Amygdala (tissue), 56 donors: Measurements from ENCODE around the gene OSBPL6.
A peak's percentile ranks its signal among the peaks of the same experiment; 100 is the strongest.

ENCODE experiments used
- DNase-seq, 56 donors: peaks; one replicate each; lab custom pipeline; 2025; lab: John Stamatoyannopoulos, UW

The OSBPL6 gene

DNA sequence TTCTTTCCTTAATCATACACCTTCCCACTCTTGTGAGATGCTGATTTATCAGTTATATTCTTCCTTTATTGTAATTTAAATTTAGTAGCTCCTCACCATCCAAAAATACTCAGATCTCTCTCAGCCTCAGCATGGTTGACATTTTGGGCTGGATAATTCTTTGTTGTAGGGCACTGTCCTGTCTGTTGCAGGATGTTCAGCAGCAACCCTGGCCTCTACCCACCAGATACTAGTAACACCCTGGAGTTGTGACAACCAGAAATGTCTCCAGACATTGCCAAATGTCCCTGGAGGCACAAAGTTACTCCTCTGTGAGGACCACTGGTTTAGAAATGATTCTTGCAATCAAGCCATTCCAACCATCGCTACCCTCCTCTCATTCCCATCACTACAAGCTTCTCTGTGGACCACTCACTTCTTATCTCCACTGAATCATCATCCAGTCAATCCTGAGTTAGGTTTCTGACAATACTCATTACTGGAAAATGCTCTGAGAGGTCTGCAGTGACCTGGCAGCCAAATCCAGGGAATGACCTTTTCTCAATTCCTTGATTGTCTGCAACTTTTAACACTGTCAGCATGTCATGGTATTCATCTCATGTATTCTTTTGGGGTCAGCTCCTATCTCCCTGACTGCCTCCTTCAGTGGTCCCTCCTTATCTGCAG is 43.3 kb downstream of the OSBPL6 start:
- no peak for DNase-seq

DNA sequence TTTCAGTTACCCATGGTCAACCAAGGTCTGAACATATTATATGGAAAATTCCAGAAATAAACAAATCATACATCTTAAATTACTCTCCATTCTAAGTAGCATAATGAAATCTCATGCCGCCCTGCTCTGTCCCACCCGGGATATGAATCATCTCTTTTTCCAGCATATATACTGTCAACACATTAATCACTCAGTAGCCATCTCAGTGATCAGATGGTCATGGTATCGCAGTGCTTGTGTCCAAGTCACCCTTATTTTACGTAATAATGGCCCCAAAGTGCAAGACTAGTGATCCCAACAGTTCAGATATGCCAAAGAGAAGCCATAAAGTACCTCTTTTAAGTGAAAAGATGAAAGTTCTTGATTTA is 43.8 kb downstream of the OSBPL6 start:
- no peak for DNase-seq

DNA sequence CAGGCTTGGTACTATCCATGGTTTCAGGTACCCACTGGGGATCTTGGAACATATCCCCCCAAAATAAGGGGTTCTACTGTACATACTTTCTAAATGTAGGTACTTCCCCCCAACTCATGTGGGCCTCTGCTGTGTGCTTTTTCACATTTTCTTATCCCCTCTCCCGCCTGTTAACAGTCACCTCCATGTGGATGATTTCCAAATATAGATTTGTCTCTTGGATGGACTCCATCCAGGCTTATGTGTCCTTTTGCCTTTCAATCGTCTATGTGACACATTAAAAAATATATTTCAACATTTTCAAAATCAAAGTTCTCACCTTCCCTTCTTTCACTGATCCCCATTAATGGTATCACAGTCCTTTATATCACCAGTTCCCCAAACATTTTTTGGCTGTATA is 44.4 kb downstream of the OSBPL6 start:
- DNase-seq = no peak

DNA sequence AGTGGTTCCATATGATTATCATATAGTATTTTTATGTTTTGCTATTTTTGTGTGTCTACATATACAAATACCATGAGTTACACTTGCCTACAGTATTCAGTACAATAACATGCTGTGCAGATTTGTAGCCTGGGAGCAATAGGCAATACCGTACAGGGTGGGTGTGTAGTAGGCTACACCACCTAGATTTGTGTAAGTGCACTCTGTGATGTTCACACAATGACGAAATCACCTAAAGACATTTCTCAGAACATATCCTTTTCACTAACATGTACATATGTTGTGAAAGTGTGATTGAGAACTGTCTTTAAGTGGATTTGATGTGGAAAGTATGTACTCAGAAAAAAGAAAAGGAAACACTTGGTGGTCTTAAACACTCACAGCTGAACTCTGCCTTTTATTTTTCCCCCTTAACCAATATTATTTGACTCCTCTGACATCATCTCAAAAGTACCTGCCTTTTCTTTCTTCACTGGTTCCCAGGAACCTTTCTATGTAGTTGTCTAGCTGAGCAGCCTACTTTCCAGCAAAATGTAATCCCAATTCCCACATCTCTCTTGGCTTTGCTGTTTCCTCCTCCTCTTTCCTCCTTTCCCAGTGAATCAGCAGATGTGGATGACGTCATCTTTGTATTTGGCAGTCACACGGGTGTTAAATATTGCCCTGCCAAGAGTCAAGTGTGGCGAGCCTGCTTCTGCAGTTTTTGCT is 47.7 kb downstream of the OSBPL6 start:
- peak in 31 of 56 donors; percentile 2 to 68 (median 30) for DNase-seq

DNA sequence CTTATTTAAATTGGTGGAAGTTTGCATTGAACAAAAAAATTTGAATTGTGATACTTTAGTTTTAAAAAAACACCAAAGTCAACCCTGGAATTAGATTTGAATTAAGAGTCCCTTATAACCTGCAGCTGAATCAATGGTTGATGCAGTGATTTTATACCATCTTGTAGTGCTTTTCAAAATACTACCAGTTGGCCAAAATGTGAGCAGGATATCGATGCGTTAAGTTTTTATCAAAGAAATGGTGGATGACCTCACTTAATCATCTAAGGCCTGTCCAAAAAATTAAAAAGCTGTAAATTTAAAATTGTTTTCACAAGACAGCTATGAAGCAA is 48.2 kb downstream of the OSBPL6 start:
- no peak for DNase-seq

DNA sequence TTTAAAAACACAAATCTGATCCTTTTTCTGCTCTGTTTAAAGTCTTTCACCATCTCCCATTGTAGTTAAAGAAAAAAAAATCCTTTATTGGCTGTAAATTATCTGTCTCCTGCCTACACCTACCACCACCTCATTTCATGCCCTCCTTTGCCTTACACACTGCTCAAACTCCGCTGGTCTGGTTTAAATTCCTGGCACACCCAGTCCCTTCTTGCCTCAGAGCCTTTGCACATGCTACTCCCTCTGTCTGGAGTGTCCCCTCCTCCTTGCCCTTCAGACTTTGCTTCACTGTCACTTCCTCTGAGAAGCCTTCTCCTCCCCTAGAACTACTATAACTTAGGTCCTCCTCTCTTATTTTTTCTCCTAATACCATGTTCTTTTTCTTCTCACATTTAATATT is 49.6 kb downstream of the OSBPL6 start:
- no peak for DNase-seq

DNA sequence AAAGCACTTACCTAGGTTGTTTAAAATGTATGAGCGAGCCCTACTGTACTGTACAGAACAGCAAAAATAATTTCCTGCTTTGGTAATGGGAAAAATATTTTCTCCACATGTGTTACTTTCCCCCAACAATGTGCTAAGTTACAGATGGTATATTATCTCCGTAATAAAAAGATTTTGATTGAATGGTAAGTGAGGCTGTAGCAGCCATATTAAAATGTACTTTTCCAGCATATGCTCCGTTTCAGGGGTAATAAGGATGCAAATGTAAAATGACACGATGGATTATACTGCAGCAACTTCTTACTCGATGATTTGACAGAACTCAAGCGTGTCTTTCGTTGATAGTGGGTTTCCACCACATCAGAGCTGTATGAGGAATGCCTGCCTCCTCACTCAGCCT is 50.5 kb downstream of the OSBPL6 start:
- DNase-seq = no peak

DNA sequence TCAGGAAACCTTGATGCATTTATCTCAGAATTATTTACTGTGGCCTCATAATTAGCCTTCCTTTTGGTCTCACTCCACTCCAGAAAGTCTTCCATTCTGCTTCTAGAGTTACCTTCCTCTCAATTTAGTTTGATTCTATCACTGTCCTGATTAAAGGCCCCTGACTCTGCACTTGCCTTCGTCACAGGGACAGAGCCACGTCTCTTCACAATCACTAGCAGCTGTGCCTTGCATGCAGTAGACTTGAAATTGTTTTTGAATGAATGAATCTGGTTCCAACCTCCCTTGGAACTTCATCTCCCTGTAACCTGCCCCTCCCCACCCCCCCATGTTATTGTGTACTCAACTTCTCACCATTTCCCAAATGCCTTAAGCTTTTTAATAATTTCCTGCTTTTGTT is 52.4 kb downstream of the OSBPL6 start:
- no peak for DNase-seq

DNA sequence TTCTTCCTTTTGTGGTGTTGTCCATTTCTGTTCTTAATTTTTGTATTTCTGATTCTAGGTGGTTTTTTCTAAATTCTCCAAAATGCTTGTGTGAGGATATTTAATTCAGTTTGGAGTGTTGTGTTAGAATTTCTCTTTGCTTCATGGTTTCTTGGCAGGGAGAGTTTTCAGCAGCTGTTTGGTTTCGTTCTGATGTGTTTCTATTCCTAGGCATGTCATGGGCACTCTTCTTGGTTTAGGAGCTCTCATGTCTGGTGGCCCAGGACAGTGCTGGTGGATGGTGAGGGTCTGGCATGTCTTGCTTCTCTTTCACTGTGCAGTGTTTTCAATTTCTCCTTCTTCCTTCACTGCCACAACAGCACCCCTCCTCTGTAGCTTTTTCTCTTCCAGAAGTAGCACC is 52.9 kb downstream of the OSBPL6 start:
- no peak for DNase-seq

DNA sequence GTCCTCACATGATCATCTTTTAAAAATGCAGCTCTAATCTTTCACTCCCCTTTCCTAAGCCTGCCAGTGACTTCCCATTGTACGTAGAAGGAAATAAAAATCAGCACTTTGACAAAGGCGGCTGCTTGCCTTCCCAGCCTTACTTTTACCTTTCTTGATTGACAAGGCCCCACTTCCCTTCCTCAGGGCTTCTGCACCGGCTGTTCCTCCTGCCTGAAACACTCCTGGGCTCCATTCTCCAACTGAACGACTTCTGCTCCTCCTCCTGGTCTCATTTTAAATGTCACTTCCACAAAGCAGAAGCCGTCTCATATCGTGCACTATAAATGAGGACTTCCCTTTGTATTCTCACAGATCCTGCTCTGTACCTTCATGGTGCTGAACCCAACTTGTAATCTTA is 56.1 kb downstream of the OSBPL6 start:
- DNase-seq = no peak

DNA sequence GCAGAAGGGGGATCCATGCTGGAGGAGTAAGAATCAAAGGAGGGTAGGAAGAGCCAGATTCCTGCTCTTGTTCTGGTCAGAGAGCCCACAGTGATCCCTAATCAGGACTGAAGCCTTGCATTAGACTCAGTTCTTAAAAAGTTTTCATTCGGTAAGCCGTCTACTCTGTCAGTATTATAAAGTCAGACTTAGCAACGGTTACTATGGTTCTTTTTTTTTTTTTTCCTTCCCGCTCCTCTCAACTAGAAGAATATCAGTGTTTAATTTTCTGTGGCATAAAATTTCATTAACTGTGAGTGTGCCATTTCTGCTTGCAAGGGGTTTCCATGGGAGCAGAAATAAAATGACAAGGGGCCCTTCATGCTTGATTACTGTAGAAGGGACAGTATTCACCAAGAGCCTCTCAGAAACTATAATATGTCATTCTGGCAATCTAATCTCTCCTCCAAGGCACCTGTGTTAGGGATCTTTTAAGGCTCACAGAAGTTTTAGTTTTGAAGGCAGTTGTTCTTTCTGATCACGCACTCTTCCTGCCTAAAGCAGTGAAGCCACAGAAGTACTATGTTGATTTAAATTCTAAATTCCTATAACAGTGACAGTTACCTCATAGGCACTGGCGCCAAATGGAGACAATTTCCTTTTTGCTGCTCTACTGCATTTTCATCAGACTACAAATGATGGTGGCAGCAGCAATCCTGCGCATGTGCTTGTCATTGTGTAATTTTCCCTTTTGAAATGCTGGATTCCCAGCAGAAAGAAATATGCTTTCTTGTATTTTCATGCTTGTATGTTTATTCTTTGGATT is 57.0 kb downstream of the OSBPL6 start:
- no peak for DNase-seq

DNA sequence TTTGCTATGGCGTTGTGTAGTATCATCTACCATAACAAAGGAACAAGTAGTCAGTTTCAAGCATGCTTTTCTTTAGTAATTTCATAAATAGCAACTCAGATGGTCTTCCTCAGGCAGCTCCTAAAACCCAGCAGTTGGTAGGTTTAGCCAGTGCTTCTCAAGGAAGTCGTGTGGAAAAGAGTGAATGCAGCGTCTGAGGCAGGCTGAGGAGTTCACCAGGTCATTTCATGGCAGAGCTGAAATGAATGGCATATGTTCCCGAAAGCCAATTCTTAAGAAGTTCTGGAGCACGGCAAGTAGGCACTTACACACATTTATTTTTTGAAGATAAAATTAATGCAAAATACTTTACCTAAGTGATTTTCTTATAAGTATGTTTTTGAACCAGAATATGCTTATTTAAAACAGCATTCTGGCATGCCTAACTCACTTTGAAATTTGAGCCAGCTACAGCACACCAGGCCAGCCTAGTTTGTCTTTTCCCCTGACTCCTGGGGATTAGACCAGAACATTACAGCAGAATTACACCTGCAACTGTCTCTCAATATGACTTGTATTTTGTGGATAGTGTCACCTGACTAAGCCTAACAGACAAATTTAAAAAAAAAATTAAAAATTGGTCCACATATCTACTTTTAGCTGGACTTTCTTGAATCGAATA is 62.2 kb downstream of the OSBPL6 start:
- DNase-seq = no peak

DNA sequence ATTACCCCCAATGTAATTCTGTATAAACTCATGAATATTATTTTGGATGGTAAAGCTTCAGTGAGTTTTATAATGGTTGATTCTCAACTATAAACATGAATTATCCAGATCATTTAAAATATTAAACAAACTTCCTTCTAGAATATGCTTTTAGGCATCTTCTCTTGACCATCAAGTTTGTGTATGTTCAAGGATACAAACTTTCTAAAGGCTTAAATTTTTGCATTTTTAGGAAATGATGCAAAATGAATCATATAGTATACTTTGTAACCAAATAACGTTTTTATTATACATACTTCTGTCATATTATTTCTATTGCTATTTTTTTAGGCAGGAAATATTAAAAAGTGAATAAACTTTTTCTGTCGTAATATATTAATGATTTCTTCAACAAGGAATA is 62.8 kb downstream of the OSBPL6 start:
- DNase-seq = no peak

DNA sequence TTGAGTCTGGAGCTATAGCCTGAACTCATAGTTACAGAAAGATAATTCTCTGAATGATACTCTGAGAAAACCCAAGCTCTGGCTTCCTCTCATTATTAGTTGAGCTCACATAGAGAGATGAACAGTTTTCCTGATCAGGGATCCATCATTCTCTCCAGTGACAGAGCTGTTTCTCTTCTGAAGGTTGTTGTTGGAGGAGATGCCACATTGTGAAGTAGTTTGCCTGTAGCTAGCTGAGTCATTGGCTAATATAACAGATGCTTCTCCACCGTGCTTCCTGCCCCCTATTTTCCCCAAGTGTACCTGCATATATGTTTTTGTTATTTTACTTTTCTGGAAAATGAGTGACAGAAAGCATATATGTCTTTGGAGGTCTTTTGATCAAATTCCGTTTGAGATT is 64.6 kb downstream of the OSBPL6 start:
- DNase-seq = no peak

DNA sequence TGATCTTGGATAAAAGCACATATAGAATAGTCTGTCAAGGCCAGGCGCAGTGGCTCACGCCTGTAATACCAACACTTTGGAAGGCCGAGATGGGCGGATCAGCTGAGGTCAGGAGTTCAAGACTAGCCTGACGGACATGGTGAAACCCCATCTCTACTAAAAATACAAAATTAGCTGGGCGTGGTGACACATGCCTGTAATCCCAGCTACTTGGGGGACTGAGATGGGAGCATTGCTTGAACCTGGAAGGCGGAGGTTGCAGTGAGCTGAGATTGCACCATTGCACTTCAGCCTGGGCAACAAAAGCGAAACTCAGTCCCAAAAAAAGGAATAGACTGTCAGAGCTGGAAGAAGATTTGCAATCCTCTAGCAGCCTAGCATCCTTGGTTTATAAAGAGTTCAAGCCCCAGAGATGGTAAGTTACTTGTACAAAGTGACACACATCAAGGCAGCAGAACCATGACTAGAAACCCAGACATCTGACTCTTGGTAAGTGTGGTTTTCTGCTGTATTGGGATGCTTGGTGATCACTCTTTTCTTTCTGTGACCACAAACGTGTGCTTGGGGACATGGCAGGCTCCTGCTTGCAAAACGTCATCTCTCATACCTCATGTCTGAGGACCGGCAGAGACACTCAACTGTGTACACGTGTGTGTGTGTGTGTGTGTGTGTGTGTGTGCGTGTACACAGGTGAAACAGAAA is 69.0 kb downstream of the OSBPL6 start:
- DNase-seq = no peak

DNA sequence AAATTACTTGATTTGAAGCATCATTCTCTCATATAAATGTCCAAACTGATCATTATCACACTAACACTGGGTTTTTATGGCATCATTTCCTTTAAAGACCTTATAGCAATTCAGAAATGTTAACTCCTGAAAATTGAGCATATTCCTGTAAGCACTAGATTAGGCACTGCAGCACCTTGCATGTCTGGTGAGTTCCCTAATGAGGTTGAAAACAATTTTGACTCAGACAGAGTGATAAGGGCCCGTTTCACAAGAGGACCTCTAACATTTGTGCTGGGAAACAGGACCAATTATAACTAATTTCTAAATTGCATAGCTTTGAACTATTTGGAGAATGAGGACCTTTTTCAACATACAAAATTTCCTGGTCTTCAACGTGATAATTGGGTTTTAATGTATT is 69.9 kb downstream of the OSBPL6 start:
- no peak for DNase-seq

DNA sequence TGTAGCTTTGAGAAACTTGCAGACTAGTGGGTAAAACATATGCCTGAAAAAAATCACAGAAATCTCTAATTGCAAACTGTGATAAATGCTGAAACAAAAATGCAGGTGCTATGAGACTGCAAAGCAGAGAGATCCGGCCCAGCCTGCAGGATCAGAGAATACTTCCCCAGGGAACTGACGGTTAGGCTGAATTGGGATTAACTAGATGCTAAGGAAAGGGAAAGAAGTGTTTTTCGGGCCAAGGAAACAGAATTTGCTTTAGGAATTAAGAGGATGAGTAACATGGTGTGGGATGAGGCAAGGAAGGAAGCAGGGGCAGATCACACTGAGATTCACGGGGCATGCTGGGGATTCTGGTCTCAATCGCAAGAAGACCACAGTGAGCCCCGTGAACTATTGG is 71.5 kb downstream of the OSBPL6 start:
- no peak for DNase-seq

DNA sequence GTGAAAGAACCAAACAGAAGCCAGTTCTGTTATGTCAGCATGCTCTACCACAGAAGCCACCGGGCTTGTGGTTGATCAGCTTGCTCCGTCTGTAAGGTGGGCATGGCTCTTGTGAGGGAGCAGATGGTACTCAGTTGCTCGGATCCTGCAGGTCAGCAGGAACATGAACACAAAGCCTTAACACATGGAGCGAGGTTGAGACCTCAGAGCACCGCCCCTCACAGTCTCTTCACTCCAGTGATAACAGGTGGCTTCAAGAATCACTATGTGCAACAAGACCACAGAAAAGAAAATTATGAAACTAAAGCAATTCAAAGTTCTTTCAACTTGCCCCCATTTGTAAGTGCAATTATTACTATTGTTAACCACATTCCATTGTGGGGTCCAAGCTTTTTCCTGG is 72.1 kb downstream of the OSBPL6 start:
- no peak for DNase-seq

DNA sequence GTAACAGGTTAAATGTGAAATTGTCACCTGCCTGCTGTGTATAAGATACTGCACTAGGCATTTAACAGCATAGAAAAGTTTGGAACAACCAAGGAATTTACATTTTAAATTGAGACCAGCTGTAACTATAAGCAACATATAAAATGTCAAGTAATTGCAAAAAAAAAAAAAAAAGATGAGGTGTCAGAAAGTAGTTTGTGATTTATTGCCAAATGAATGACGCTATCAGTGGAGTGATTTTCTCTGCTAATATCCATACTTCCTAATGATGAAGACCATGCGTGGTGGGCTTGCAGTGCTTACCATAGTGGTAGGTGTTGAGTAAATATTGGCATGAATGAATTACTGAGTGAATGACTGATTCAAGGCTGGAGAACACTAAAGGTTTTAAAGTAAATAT is 73.3 kb downstream of the OSBPL6 start:
- DNase-seq = no peak

DNA sequence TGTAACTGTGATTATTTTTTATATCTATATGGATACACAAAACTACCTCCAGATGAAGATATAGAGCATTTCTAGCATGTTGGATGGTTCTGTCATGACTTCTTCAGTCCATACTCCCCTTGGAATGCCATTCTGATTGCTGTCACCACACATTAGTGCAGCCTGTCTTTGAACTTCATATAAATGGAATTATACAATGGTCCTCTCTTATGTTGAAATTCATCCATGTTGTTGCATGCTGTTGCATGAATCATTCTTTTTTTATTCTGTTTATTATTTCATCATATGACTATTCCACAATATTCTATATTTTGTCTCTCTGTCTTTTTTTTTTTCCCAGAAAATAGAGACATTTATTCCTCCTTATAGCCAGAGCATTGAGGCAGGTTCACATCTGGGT is 74.1 kb downstream of the OSBPL6 start:
- DNase-seq = no peak
